PC-3 (cell line): ENCODE data around the gene KIF6. TPM values are rescaled to one million over a fixed set of nuclear protein-coding genes. Genes with fewer than 3 reads are reported as not detected.

Experiments
- ATAC-seq: fragments of 200-7000 bp; cut with Tn5 transposase; 2 replicates; pipeline ENCODE4 v1.9.1; 2020; ENCODE audit warnings: mild to moderate bottlenecking, moderate library complexity
- BruUV-seq: library from RNA; stranded (reverse); fragments of 400-500 nt; replicated peaks from 2 replicates; lab custom pipeline; 2021; lab: Mats Ljungman, UMichigan
- CTCF ChIA-PET: fragments of 300-600 bp; sonication (Branson Sonifier 250); formaldehyde crosslinking; loops from one replicate; lab custom pipeline; 2022; ENCODE audit warnings: antibody characterized with exemption; lab: Charles Lee
- POLR2A ChIA-PET: fragments of 300-600 bp; sonication (Branson Sonifier 250); formaldehyde crosslinking; loops from one replicate; lab custom pipeline; 2022; ENCODE audit warnings: antibody characterized with exemption; ENCODE audit not compliant: unreplicated experiment; lab: Charles Lee
- DNase-seq: peaks from one replicate; pipeline ENCODE4 v3.0.0-alpha.2; 2015
- H2AFZ ChIP-seq: fragments of 300-600 bp; sonication (generic); 2 replicates; pipeline ENCODE4 v1.6.0; 2016; ENCODE audit warnings: antibody characterized with exemption, low read length
- H3F3A ChIP-seq: fragments of 300-600 bp; sonication (generic); one replicate; pipeline ENCODE4 v1.6.0; 2017; ENCODE audit warnings: antibody characterized with exemption, low read length, control low read depth, mild to moderate bottlenecking; ENCODE audit not compliant: unreplicated experiment
- H3K27ac ChIP-seq: fragments of 300-600 bp; sonication (generic); 2 replicates; pipeline ENCODE4 v1.5.1; 2016; ENCODE audit warnings: mild to moderate bottlenecking, low read length
- H3K27me3 ChIP-seq: fragments of 300-600 bp; sonication (generic); 2 replicates; pipeline ENCODE4 v1.6.1; 2016; ENCODE audit warnings: low read length, mixed read lengths
- H3K36me3 ChIP-seq: fragments of 300-600 bp; sonication (generic); 2 replicates; pipeline ENCODE4 v1.6.1; 2016; ENCODE audit warnings: low read depth, mixed run types, low read length, mixed read lengths
- H3K4me1 ChIP-seq: fragments of 300-600 bp; sonication (generic); 2 replicates; pipeline ENCODE4 v1.5.1; 2016; ENCODE audit warnings: low read length; ENCODE audit not compliant: insufficient read depth
- H3K4me2 ChIP-seq: fragments of 300-600 bp; sonication (generic); 2 replicates; pipeline ENCODE4 v1.6.0; 2016; ENCODE audit warnings: low read length
- H3K4me3 ChIP-seq: fragments of 300-600 bp; sonication (generic); 2 replicates; pipeline ENCODE4 v1.5.1; 2016; ENCODE audit warnings: mild to moderate bottlenecking, low read length, mixed read lengths
- H3K79me2 ChIP-seq: fragments of 300-600 bp; sonication (generic); 2 replicates; pipeline ENCODE4 v1.6.1; 2017; ENCODE audit warnings: low read length, mixed read lengths
- H3K9ac ChIP-seq: fragments of 300-600 bp; sonication (generic); 2 replicates; pipeline ENCODE4 v1.6.0; 2016; ENCODE audit warnings: mild to moderate bottlenecking, low read length
- H3K9me2 ChIP-seq: fragments of 300-600 bp; sonication (generic); replicated peaks from 2 replicates; pipeline ENCODE4 v1.6.1; 2016; ENCODE audit warnings: mixed run types, low read length, mixed read lengths
- H3K9me3 ChIP-seq: fragments of 300-600 bp; sonication (generic); 2 replicates; pipeline ENCODE4 v1.6.1; 2016; ENCODE audit warnings: low read length, mixed read lengths
- H4K20me1 ChIP-seq: fragments of 300-600 bp; sonication (generic); 2 replicates; pipeline ENCODE4 v1.6.1; 2016; ENCODE audit warnings: low read length, mixed read lengths
- CTCF ChIP-seq: fragments of 300-600 bp; sonication (generic); conservative IDR thresholded peaks from 2 replicates; pipeline ENCODE4 v1.5.1; 2017; ENCODE audit warnings: antibody characterized with exemption, low read depth, mild to moderate bottlenecking, low read length
- EZH2 ChIP-seq: fragments of 300-600 bp; sonication (generic); IDR thresholded peaks from one replicate; pipeline ENCODE4 v1.6.1; 2017; ENCODE audit warnings: antibody characterized with exemption, mild to moderate bottlenecking, low read length; ENCODE audit not compliant: unreplicated experiment
- EZH2phosphoT487 ChIP-seq: fragments of 300-600 bp; sonication (generic); IDR thresholded peaks from 2 replicates; pipeline ENCODE4 v1.6.1; 2018; ENCODE audit warnings: mild to moderate bottlenecking, antibody characterized with exemption, low read length, borderline replicate concordance
- intact Hi-C: fragments of 100-400 bp; cut with micrococcal nuclease; formaldehyde crosslinking; loops from 2 replicates; pipeline ENCODE4 v1.9.0; 2023
- total RNA-seq: library from RNA; depleted of rRNA; stranded (reverse); fragments of >200 nt; gene quantifications from 2 replicates; pipeline ENCODE4 v1.2.3, GENCODE V29; 2014

KIF6 gene
- total RNA-seq, 1 experiment from 2014 or later: 0.07 TPM

GRCh38 chr6:39362487-39362865, 362.7 kb downstream of the KIF6 start:
- Histone ChIP-seq H3K36me3 (no peaks in the 10 kb centered on the region), H3K9me3 (no peaks in the 10 kb centered on the region), H3K4me3 (no peak overlapping the region), H3K79me2 (no peaks in the 10 kb centered on the region), H4K20me1 (no peaks in the 10 kb centered on the region), H3K9me2 (no peaks in the 10 kb centered on the region), H3K4me2 (no peak overlapping the region), H2AFZ (no peak overlapping the region), H3K4me1 (peaks cover 5% of the 10 kb centered on the region; the same call in 1 of the 2 replicates), H3F3A (no peaks in the 10 kb centered on the region), H3K27ac (no peak overlapping the region), H3K27me3 (peaks cover 10% of the 10 kb centered on the region), H3K9ac (no peak overlapping the region)
- TF ChIP-seq EZH2 (no peak), EZH2phosphoT487 (no peak), CTCF (no peak)
- DNase-seq: peak; percentile 11
- intact Hi-C loops: no loop called here
- no peak for ATAC-seq
- BruUV-seq: no TSS peak
- POLR2A ChIA-PET: no interaction called here
- CTCF ChIA-PET: no interaction called here

- no peak for TF ChIP-seq EZH2phosphoT487
- TF ChIP-seq CTCF: peak; percentile 77
- H2AFZ ChIP-seq: no peak overlapping the region
- 0 out of 2 replicates have a peak overlapping the region, but pooled peaks have one; percentile 12 for H3K4me2 ChIP-seq
- no peaks in the 10 kb centered on the region for H3K9me3 ChIP-seq
- H3K4me3 ChIP-seq: no peak overlapping the region
- H3K27me3 ChIP-seq: peaks cover 10% of the 10 kb centered on the region
- H3F3A ChIP-seq: no peaks in the 10 kb centered on the region
- ChIA-PET POLR2A (no interaction called here), CTCF (no interaction called here)
- no peak overlapping the region for H3K27ac ChIP-seq
- no peaks in the 10 kb centered on the region for H4K20me1 ChIP-seq
- no peak overlapping the region for H3K9ac ChIP-seq
- H3K9me2 ChIP-seq: no peaks in the 10 kb centered on the region
- peak; percentile 80 for ATAC-seq
- peak; percentile 68 for DNase-seq
- H3K36me3 ChIP-seq: no peaks in the 10 kb centered on the region
- peaks cover 5% of the 10 kb centered on the region; the same call in 1 of the 2 replicates for H3K4me1 ChIP-seq
- BruUV-seq: no TSS peak
- no peaks in the 10 kb centered on the region for H3K79me2 ChIP-seq
- intact Hi-C loops: no loop called here
Observed at GRCh38 chr6:39361657-39362486, 363.3 kb downstream of the KIF6 start.

GRCh38 chr6:39360378-39360777, 364.8 kb downstream of the KIF6 start:
- intact Hi-C loops: no loop called here

More at GRCh38 chr6:39360378-39360777, 364.8 kb downstream of the KIF6 start:
- Histone ChIP-seq H3K9me3 (no peaks in the 10 kb centered on the region), H3K27me3 (peaks cover 10% of the 10 kb centered on the region), H3K36me3 (no peaks in the 10 kb centered on the region), H3K4me2 (no peak overlapping the region), H3K9ac (no peak overlapping the region), H4K20me1 (no peaks in the 10 kb centered on the region), H3K9me2 (no peaks in the 10 kb centered on the region), H3K27ac (no peak overlapping the region), H3F3A (no peaks in the 10 kb centered on the region), H3K4me3 (no peak overlapping the region), H3K4me1 (no peaks in the 10 kb centered on the region), H3K79me2 (no peaks in the 10 kb centered on the region), H2AFZ (no peak overlapping the region)
- no peak for DNase-seq
- ChIA-PET CTCF (no interaction called here), POLR2A (no interaction called here)
- no TSS peak for BruUV-seq
- TF ChIP-seq EZH2: no peak
- TF ChIP-seq CTCF: no peak
- TF ChIP-seq EZH2phosphoT487: no peak
- ATAC-seq: no peak
